Mesendoderm (in vitro differentiated cells): Measurements from ENCODE around the gene STRN4.
A peak's percentile ranks its signal among the peaks of the same experiment; 100 is the strongest.
"Not testable (repeated sequence)": the region's sequence is repeated elsewhere in the genome, so short reads cannot be mapped to it uniquely, and the experiment has no call there.

ENCODE experiments used
- DNase-seq: peaks from one replicate; pipeline ENCODE4 v3.0.0; 2013
- H2AK5ac ChIP-seq: 2 replicates; pipeline ENCODE4 v1.6.1; 2013; ENCODE audit warnings: low read length, inconsistent platforms
- H2BK120ac ChIP-seq: 2 replicates; pipeline ENCODE4 v1.6.1; 2013; ENCODE audit warnings: low read depth, mild to moderate bottlenecking, low read length, moderate library complexity, mixed read lengths
- H2BK15ac ChIP-seq: replicated peaks from 2 replicates; pipeline ENCODE4 v1.6.1; 2013; ENCODE audit warnings: low read depth, mild to moderate bottlenecking, moderate library complexity
- H2BK5ac ChIP-seq: 2 replicates; pipeline ENCODE4 v1.6.1; 2013; ENCODE audit warnings: low read length, inconsistent platforms
- H3K18ac ChIP-seq: 2 replicates; pipeline ENCODE4 v1.6.1; 2013; ENCODE audit warnings: mild to moderate bottlenecking, low read length, mixed read lengths
- H3K23ac ChIP-seq: one replicate; pipeline ENCODE4 v1.6.1; 2013; ENCODE audit warnings: low read length
- H3K27ac ChIP-seq: 2 replicates; pipeline ENCODE4 v1.5.1; 2013; ENCODE audit warnings: low read depth, mild to moderate bottlenecking, inconsistent platforms, low read length, moderate library complexity
- H3K27me3 ChIP-seq: 2 replicates; pipeline ENCODE4 v1.6.1; 2013; ENCODE audit warnings: low read length, control low read depth, mild to moderate bottlenecking, inconsistent platforms; ENCODE audit not compliant: insufficient read depth, poor library complexity
- H3K36me3 ChIP-seq: 2 replicates; pipeline ENCODE4 v1.6.1; 2013; ENCODE audit warnings: low read length, inconsistent platforms; ENCODE audit not compliant: control insufficient read depth, insufficient read depth
- H3K4ac ChIP-seq: one replicate; pipeline ENCODE4 v1.6.1; 2013; ENCODE audit warnings: low read depth, mild to moderate bottlenecking, low read length, moderate library complexity
- H3K4me1 ChIP-seq: 2 replicates; pipeline ENCODE4 v1.6.1; 2013; ENCODE audit warnings: low read depth, low read length, inconsistent platforms; ENCODE audit not compliant: control insufficient read depth
- H3K4me2 ChIP-seq: 2 replicates; pipeline ENCODE4 v1.6.1; 2013; ENCODE audit warnings: low read length
- H3K4me3 ChIP-seq: 2 replicates; pipeline ENCODE4 v1.5.1; 2013; ENCODE audit warnings: mild to moderate bottlenecking, low read length
- H3K56ac ChIP-seq: one replicate; pipeline ENCODE4 v1.6.1; 2013; ENCODE audit warnings: low read length
- H3K79me1 ChIP-seq: 2 replicates; pipeline ENCODE4 v1.6.1; 2013; ENCODE audit warnings: low read length, inconsistent platforms
- H3K79me2 ChIP-seq: 2 replicates; pipeline ENCODE4 v1.6.1; 2013; ENCODE audit warnings: mild to moderate bottlenecking, low read length; ENCODE audit not compliant: control insufficient read depth, insufficient read depth
- H3K9ac ChIP-seq: 2 replicates; pipeline ENCODE4 v1.6.1; 2013; ENCODE audit warnings: low read length, inconsistent platforms
- H4K5ac ChIP-seq: one replicate; pipeline ENCODE4 v1.6.1; 2013; ENCODE audit warnings: low read length
- H4K8ac ChIP-seq: one replicate; pipeline ENCODE4 v1.6.1; 2013; ENCODE audit warnings: low read depth, mild to moderate bottlenecking, control low read depth, low read length, moderate library complexity
- WGBS: extraction: QIAGEN DNeasy Blood & Tissue Kit; methylation state at CpG from one replicate; pipeline ENCODE4 v1.1.7; 2013; ENCODE audit warnings: low lambda C conversion rate, missing lambda C conversion rate; ENCODE audit not compliant: insufficient coverage; ENCODE audit errors: extremely low coverage; 5-methylcytosine and 5-hydroxymethylcytosine counted together

Gene STRN4

GRCh38 chr19:46784262-46785053 lies 38.2 kb upstream of the STRN4 start:
- Histone ChIP-seq H4K8ac (no peak overlapping the region), H3K4me1 (peaks cover 3% of the 10 kb centered on the region), H3K4me3 (peak overlapping the region; percentile 27), H3K79me2 (peaks cover 60% of the 10 kb centered on the region), H3K56ac (peak overlapping the region; percentile 97), H3K79me1 (peaks cover 15% of the 10 kb centered on the region), H4K5ac (peak overlapping the region; percentile 23), H3K23ac (peak overlapping the region; percentile 54), H3K4ac (peak overlapping the region; percentile 81), H2BK5ac (peak overlapping the region; percentile 89), H3K4me2 (peak overlapping the region; percentile 65), H3K18ac (peak overlapping the region; percentile 63), H2BK15ac (no peak overlapping the region), H2BK120ac (peak overlapping the region; percentile 48), H3K9ac (peak overlapping the region; percentile 99), H3K36me3 (peaks cover 6% of the 10 kb centered on the region), H2AK5ac (peak overlapping the region; percentile 77), H3K27ac (peak overlapping the region; percentile 77), H3K27me3 (no peaks in the 10 kb centered on the region)
- no CpG with 5 or more reads among the region's 17 CpGs for WGBS
- peak; percentile 97 for DNase-seq

- no peak overlapping the region for H3K4me3 ChIP-seq
- no peak overlapping the region for H2BK120ac ChIP-seq
- no CpG with 5 or more reads among the region's 2 CpGs for WGBS
- peak overlapping the region; percentile 41 for H3K4ac ChIP-seq
- no peak for DNase-seq
- no peak overlapping the region for H4K5ac ChIP-seq
- H2BK5ac ChIP-seq, result no peak overlapping the region
- H2AK5ac ChIP-seq, result no peak overlapping the region
- peak overlapping the region; percentile 63 for H3K18ac ChIP-seq
- peaks cover 16% of the 10 kb centered on the region for H3K79me1 ChIP-seq
- no peak overlapping the region for H2BK15ac ChIP-seq
- no peak overlapping the region for H4K8ac ChIP-seq
- no peak overlapping the region for H3K27ac ChIP-seq
- peaks cover 60% of the 10 kb centered on the region for H3K79me2 ChIP-seq
- H3K4me1 ChIP-seq, result peaks cover 3% of the 10 kb centered on the region
- H3K9ac ChIP-seq, result peak overlapping the region; percentile 99
- H3K27me3 ChIP-seq, result no peaks in the 10 kb centered on the region
- H3K4me2 ChIP-seq, result peak overlapping the region; percentile 33
- H3K56ac ChIP-seq, result peak overlapping the region; percentile 97
- H3K23ac ChIP-seq, result no peak overlapping the region
- H3K36me3 ChIP-seq, result peaks cover 6% of the 10 kb centered on the region
These were observed 37.4 kb upstream of the STRN4 start for GRCh38 chr19:46783670-46784069.

GRCh38 chr19:46782355-46783019 lies 36.2 kb upstream of the STRN4 start:
- Histone ChIP-seq H2BK15ac (no peak overlapping the region), H3K4ac (no peak overlapping the region), H2AK5ac (no peak overlapping the region), H3K36me3 (peaks cover 8% of the 10 kb centered on the region), H3K4me2 (no peak overlapping the region), H2BK5ac (no peak overlapping the region), H3K27ac (no peak overlapping the region), H3K23ac (no peak overlapping the region), H3K9ac (no peak overlapping the region), H4K8ac (no peak overlapping the region), H3K18ac (no peak overlapping the region), H3K4me1 (peaks cover 3% of the 10 kb centered on the region), H3K79me2 (peaks cover 51% of the 10 kb centered on the region), H3K4me3 (no peak overlapping the region), H2BK120ac (no peak overlapping the region), H3K56ac (peak overlapping the region; percentile 22), H3K79me1 (peaks cover 16% of the 10 kb centered on the region), H4K5ac (no peak overlapping the region), H3K27me3 (no peaks in the 10 kb centered on the region)
- no peak for DNase-seq
- no CpG with 5 or more reads among the region's 7 CpGs for WGBS

GRCh38 chr19:46777956-46778645 lies 31.9 kb upstream of the STRN4 start:
- H3K27me3 ChIP-seq, H3K4me2 ChIP-seq, H3K9ac ChIP-seq, H2AK5ac ChIP-seq, H2BK5ac ChIP-seq, H3K4me1 ChIP-seq, DNase-seq, H4K8ac ChIP-seq, H3K18ac ChIP-seq, H3K27ac ChIP-seq, H3K4me3 ChIP-seq, H2BK120ac ChIP-seq, H3K56ac ChIP-seq, H3K4ac ChIP-seq, H2BK15ac ChIP-seq, H4K5ac ChIP-seq, H3K23ac ChIP-seq: not testable (repeated sequence)
- peaks cover 25% of the 10 kb centered on the region for H3K36me3 ChIP-seq
- no CpG with 5 or more reads among the region's 12 CpGs for WGBS
- H3K79me1 ChIP-seq, result peaks cover 20% of the 10 kb centered on the region
- peaks cover 12% of the 10 kb centered on the region for H3K79me2 ChIP-seq

GRCh38 chr19:46776927-46777911 lies 31.0 kb upstream of the STRN4 start:
- H2BK15ac ChIP-seq, result no peak overlapping the region
- no CpG with 5 or more reads among the region's 33 CpGs for WGBS
- H3K79me1 ChIP-seq, result peaks cover 12% of the 10 kb centered on the region
- H3K23ac ChIP-seq, result no peak overlapping the region
- no peak overlapping the region for H3K4me3 ChIP-seq
- H3K79me2 ChIP-seq, result peaks cover 3% of the 10 kb centered on the region
- H3K4me2 ChIP-seq, result no peak overlapping the region
- no peak overlapping the region for H3K9ac ChIP-seq
- H2AK5ac ChIP-seq, result no peak overlapping the region
- H3K36me3 ChIP-seq, result peaks cover 22% of the 10 kb centered on the region
- H3K27ac ChIP-seq, result no peak overlapping the region
- H3K56ac ChIP-seq, result no peak overlapping the region
- no peak overlapping the region for H4K5ac ChIP-seq
- no peak overlapping the region for H3K18ac ChIP-seq
- no peak overlapping the region for H2BK5ac ChIP-seq
- H3K4me1 ChIP-seq, result no peaks in the 10 kb centered on the region
- H3K4ac ChIP-seq, result no peak overlapping the region
- no peak overlapping the region for H4K8ac ChIP-seq
- no peaks in the 10 kb centered on the region for H3K27me3 ChIP-seq
- peak; percentile 69 for DNase-seq
- no peak overlapping the region for H2BK120ac ChIP-seq
